HepG2 (cell line): ENCODE measurements around the gene CLCN2. TPM values are rescaled to one million over a fixed set of nuclear protein-coding genes. Genes with fewer than 3 reads are reported as not detected.

Experiments
- AKNA ChIP-seq: sonication (generic); formaldehyde crosslinking; IDR thresholded peaks from 2 replicates; pipeline ENCODE4 v1.4.0; 2020; ENCODE audit warnings: missing genetic modification reagents, borderline replicate concordance
- EEA1 ChIP-seq: sonication (generic); formaldehyde crosslinking; IDR thresholded peaks from 2 replicates; pipeline ENCODE4 v1.5.1; 2020; ENCODE audit warnings: mild to moderate bottlenecking, missing genetic modification reagents, borderline replicate concordance
- HOXD1 ChIP-seq: sonication (generic); formaldehyde crosslinking; IDR thresholded peaks from 2 replicates; pipeline ENCODE4 v1.5.0; 2020; ENCODE audit warnings: missing genetic modification reagents
- JDP2 ChIP-seq: sonication (generic); formaldehyde crosslinking; IDR thresholded peaks from 2 replicates; pipeline ENCODE4 v1.8.1; 2022; ENCODE audit warnings: missing genetic modification reagents, borderline replicate concordance
- MTF2 ChIP-seq: sonication (generic); formaldehyde crosslinking; IDR thresholded peaks from 2 replicates; pipeline ENCODE4 v1.5.0; 2020; ENCODE audit warnings: missing genetic modification reagents, borderline replicate concordance
- MYNN ChIP-seq: sonication (generic); formaldehyde crosslinking; IDR thresholded peaks from 2 replicates; pipeline ENCODE4 v1.4.0; 2020; ENCODE audit warnings: mild to moderate bottlenecking, low read depth, missing genetic modification reagents
- NCOA1 ChIP-seq: sonication (generic); formaldehyde crosslinking; IDR thresholded peaks from 2 replicates; pipeline ENCODE4 v1.9.0; 2021; ENCODE audit warnings: missing genetic modification reagents
- NFAT5 ChIP-seq: sonication (generic); formaldehyde crosslinking; IDR thresholded peaks from 2 replicates; pipeline ENCODE4 v1.4.0; 2020; ENCODE audit warnings: missing genetic modification reagents
- NR0B2 ChIP-seq: sonication (generic); formaldehyde crosslinking; IDR thresholded peaks from 2 replicates; pipeline ENCODE4 v1.4.0; 2020; ENCODE audit warnings: mild to moderate bottlenecking, missing genetic modification reagents
- PHF8 ChIP-seq: sonication (generic); formaldehyde crosslinking; IDR thresholded peaks from 2 replicates; pipeline ENCODE4 v1.5.0; 2020; ENCODE audit warnings: missing genetic modification reagents
- POLR2AphosphoS2 ChIP-seq: IDR thresholded peaks from 2 replicates; pipeline ENCODE4 v1.6.1; 2011; ENCODE audit warnings: low read depth, low read length, improper control_type of control experiment
- RFXAP ChIP-seq: sonication (generic); formaldehyde crosslinking; IDR thresholded peaks from 2 replicates; pipeline ENCODE4 v1.4.0; 2020; ENCODE audit warnings: missing genetic modification reagents, borderline replicate concordance
- ZNF547 ChIP-seq: sonication (generic); formaldehyde crosslinking; IDR thresholded peaks from 2 replicates; pipeline ENCODE4 v1.5.1; 2020; ENCODE audit warnings: mild to moderate bottlenecking, missing genetic modification reagents
- ZNF713 ChIP-seq: sonication (generic); formaldehyde crosslinking; IDR thresholded peaks from 2 replicates; pipeline ENCODE4 v1.4.0; 2020; ENCODE audit warnings: mild to moderate bottlenecking, missing genetic modification reagents
- ZXDC ChIP-seq: sonication (generic); formaldehyde crosslinking; IDR thresholded peaks from 2 replicates; pipeline ENCODE4 v1.5.0; 2020; ENCODE audit warnings: mild to moderate bottlenecking, missing genetic modification reagents
- polyA plus RNA-seq, 8 experiments: library from polyadenylated mRNA; depleted of rRNA in 3 of 8; stranded (reverse) in 7 of 8; unstranded in 1 of 8; fragments of >200 nt; fragmentation: Illumina TruSeq in 4 of 8; extraction: Trizol in 4 of 8; gene quantifications; 2 replicates each; pipeline versions ENCODE4 v1.2.1 to v1.2.3, GENCODE V29; 2011 to 2016; ENCODE audit warnings: low read depth in 4 of 8, missing spikeins in 1 of 8, mixed read lengths in 1 of 8; ENCODE audit not compliant: insufficient read depth in 1 of 8
- total RNA-seq, 5 experiments: library from RNA; depleted of rRNA; stranded (reverse); fragments of >200 nt; fragmentation: Illumina TruSeq; extraction: Trizol; gene quantifications; 2 replicates each; pipeline ENCODE4 v1.2.3, GENCODE V29; 2016; ENCODE audit warnings: low read depth in 1 of 5

The CLCN2 gene
- total and polyA plus RNA-seq, 2 of the 13 experiments (the other 11 are each of a cell fraction or from before 2014, with no cell fraction given), result 11.4 to 13.5 TPM

GRCh38 chr3:184335661-184336546, 25.5 kb downstream of the CLCN2 start (continued):
- no peak for TF ChIP-seq AKNA (CRISPR knock-in tag)
- TF ChIP-seq NR0B2 (CRISPR knock-in tag), result no peak; the same call in 1 of the 2 replicates
- TF ChIP-seq ZXDC, result no peak
- peak; percentile 88 for TF ChIP-seq PHF8 (CRISPR knock-in tag)
- TF ChIP-seq RFXAP (CRISPR knock-in tag), result no peak
- TF ChIP-seq JDP2 (CRISPR knock-in tag), result no peak
- TF ChIP-seq EEA1 (CRISPR knock-in tag), result no peak; the same call in 1 of the 2 replicates
- TF ChIP-seq MYNN (CRISPR knock-in tag), result no peak
- no peak for TF ChIP-seq ZNF547 (CRISPR knock-in tag)
- no peak for TF ChIP-seq ZNF713 (CRISPR knock-in tag)
- peak; percentile 40; the same call in 1 of the 2 replicates for TF ChIP-seq POLR2AphosphoS2
- TF ChIP-seq NCOA1 (CRISPR knock-in tag), result no peak
- no peak for TF ChIP-seq HOXD1 (CRISPR knock-in tag)
- no peak for TF ChIP-seq MTF2 (CRISPR knock-in tag)
- TF ChIP-seq NFAT5 (CRISPR knock-in tag), result no peak
